Neural progenitor cell (in vitro differentiated cells): Measurements from ENCODE around the gene FUT2. TPM values are rescaled to one million over a fixed set of nuclear protein-coding genes. Genes with fewer than 3 reads are reported as not detected.
A peak's percentile ranks its signal among the peaks of the same experiment; 100 is the strongest.

Experiments
- DNase-seq: peaks from one replicate; pipeline ENCODE4 v3.0.0-alpha.2; 2016; ENCODE audit warnings: low spot score
- H2AFZ ChIP-seq: fragments of 200-600 bp; sonication (generic); replicated peaks from 2 replicates; pipeline ENCODE4 v1.6.1; 2016; ENCODE audit warnings: antibody characterized with exemption
- H3F3A ChIP-seq: fragments of 200-600 bp; sonication (generic); 2 replicates; pipeline ENCODE4 v1.6.1; 2016; ENCODE audit warnings: antibody characterized with exemption, low read depth
- H3K27ac ChIP-seq: fragments of 200-600 bp; sonication (generic); 2 replicates; pipeline ENCODE4 v1.5.1; 2016; ENCODE audit warnings: mild to moderate bottlenecking
- H3K27me3 ChIP-seq: fragments of 200-600 bp; sonication (generic); 2 replicates; pipeline ENCODE4 v1.6.1; 2016; ENCODE audit warnings: mild to moderate bottlenecking, moderate library complexity
- H3K36me3 ChIP-seq: fragments of 200-600 bp; sonication (generic); 2 replicates; pipeline ENCODE4 v1.5.1; 2016
- H3K4me1 ChIP-seq: fragments of 200-600 bp; sonication (generic); 2 replicates; pipeline ENCODE4 v1.6.1; 2016; ENCODE audit warnings: mixed run types
- H3K4me2 ChIP-seq: fragments of 200-600 bp; sonication (generic); 2 replicates; pipeline ENCODE4 v1.6.1; 2016
- H3K4me3 ChIP-seq: fragments of 200-600 bp; sonication (generic); 2 replicates; pipeline ENCODE4 v1.5.1; 2016
- H3K79me2 ChIP-seq: fragments of 200-600 bp; sonication (generic); 2 replicates; pipeline ENCODE4 v1.6.1; 2016; ENCODE audit warnings: low read depth
- H3K9ac ChIP-seq: fragments of 200-600 bp; sonication (generic); 2 replicates; pipeline ENCODE4 v1.6.1; 2016
- H3K9me3 ChIP-seq: fragments of 200-600 bp; sonication (generic); 2 replicates; pipeline ENCODE4 v1.5.1; 2016; ENCODE audit warnings: low read depth
- H4K20me1 ChIP-seq: fragments of 200-600 bp; sonication (generic); 2 replicates; pipeline ENCODE4 v1.6.1; 2016; ENCODE audit warnings: low read depth
- H3K27ac Mint-ChIP-seq: 3 replicates; pipeline ENCODE4 v1.8.0; 2021; ENCODE audit warnings: mixed read lengths
- H3K27me3 Mint-ChIP-seq: 2 replicates; pipeline ENCODE4 v1.8.0; 2022; ENCODE audit warnings: low read depth, mild to moderate bottlenecking, inconsistent platforms, moderate library complexity, mixed read lengths; ENCODE audit not compliant: insufficient read depth
- H3K36me3 Mint-ChIP-seq: 3 replicates; pipeline ENCODE4 v1.8.0; 2021; ENCODE audit warnings: mixed read lengths
- H3K4me1 Mint-ChIP-seq: 3 replicates; pipeline ENCODE4 v1.8.0; 2021; ENCODE audit warnings: mixed read lengths
- H3K4me3 Mint-ChIP-seq: 3 replicates; pipeline ENCODE4 v1.8.0; 2021; ENCODE audit warnings: mild to moderate bottlenecking, moderate library complexity, mixed read lengths
- H3K9me3 Mint-ChIP-seq: 3 replicates; pipeline ENCODE4 v1.8.0; 2020; ENCODE audit warnings: mixed read lengths
- CTCF ChIP-seq: fragments of 200-600 bp; sonication (generic); IDR thresholded peaks from 2 replicates; pipeline ENCODE4 v1.5.1; 2017; ENCODE audit warnings: antibody characterized with exemption, mild to moderate bottlenecking
- EZH2 ChIP-seq: fragments of 200-600 bp; sonication (generic); IDR thresholded peaks from 2 replicates; pipeline ENCODE4 v1.6.1; 2017; ENCODE audit warnings: antibody characterized with exemption, mild to moderate bottlenecking, moderate library complexity
- EZH2phosphoT487 ChIP-seq: fragments of 200-600 bp; sonication (generic); IDR thresholded peaks from 2 replicates; pipeline ENCODE4 v1.6.1; 2017; ENCODE audit warnings: antibody characterized with exemption
- total RNA-seq: library from RNA; depleted of rRNA; stranded (reverse); fragments of >200 nt; gene quantifications from 2 replicates; pipeline ENCODE4 v1.2.3, GENCODE V29; 2015; ENCODE audit warnings: low replicate concordance

The FUT2 gene
- total RNA-seq, 1 donor from 2014 or later, result 0.09 TPM

GRCh38 chr19:48719263-48720171 is 23.7 kb downstream of the FUT2 start, which contains the start of gene MAMSTR:
TSS of gene MAMSTR (minus strand) at chr19:48719725. CDS start at chr19:48719031, 694 bp downstream.
- Mint-ChIP-seq H3K27me3 (peaks cover 11% of the 10 kb centered on the region), H3K36me3 (no peaks in the 10 kb centered on the region), H3K4me1 (peaks cover 56% of the 10 kb centered on the region), H3K4me3 (peak within 1 kb of the TSS; percentile 97), H3K9me3 (no peaks in the 10 kb centered on the region), H3K27ac (peak within 1 kb of the TSS; percentile 99)
- no peak within 1 kb of the TSS for H2AFZ ChIP-seq
- no peaks in the 10 kb centered on the region for H3K27me3 ChIP-seq
- H3K27ac ChIP-seq, result no peak within 1 kb of the TSS
- H3K4me3 ChIP-seq, result peak within 1 kb of the TSS; percentile 62
- DNase-seq, result no peak
- H3F3A ChIP-seq, result peaks cover 26% of the 10 kb centered on the region
- no peaks in the 10 kb centered on the region for H3K79me2 ChIP-seq
- H3K9ac ChIP-seq, result no peak within 1 kb of the TSS
- no peaks in the 10 kb centered on the region for H4K20me1 ChIP-seq
- no peaks in the 10 kb centered on the region for H3K9me3 ChIP-seq
- H3K4me1 ChIP-seq, result peaks cover 13% of the 10 kb centered on the region
- peak within 1 kb of the TSS; percentile 61 for H3K4me2 ChIP-seq
- TF ChIP-seq EZH2 (no peak), EZH2phosphoT487 (no peak), CTCF (no peak)
- no peaks in the 10 kb centered on the region for H3K36me3 ChIP-seq

- H3F3A ChIP-seq, result peaks cover 22% of the 10 kb centered on the region
- Mint-ChIP-seq H3K27ac (peak overlapping the region; percentile 99), H3K27me3 (peaks cover 14% of the 10 kb centered on the region), H3K4me1 (peaks cover 55% of the 10 kb centered on the region), H3K4me3 (peak overlapping the region; percentile 97), H3K36me3 (no peaks in the 10 kb centered on the region), H3K9me3 (no peaks in the 10 kb centered on the region)
- H2AFZ ChIP-seq, result no peak overlapping the region
- H3K79me2 ChIP-seq, result no peaks in the 10 kb centered on the region
- no peaks in the 10 kb centered on the region for H3K36me3 ChIP-seq
- no peaks in the 10 kb centered on the region for H4K20me1 ChIP-seq
- peaks cover 13% of the 10 kb centered on the region for H3K4me1 ChIP-seq
- H3K9ac ChIP-seq, result no peak overlapping the region
- H3K27me3 ChIP-seq, result no peaks in the 10 kb centered on the region
- peak overlapping the region; percentile 62 for H3K4me3 ChIP-seq
- TF ChIP-seq CTCF, result no peak
- TF ChIP-seq EZH2phosphoT487, result no peak
- no peak for TF ChIP-seq EZH2
- DNase-seq, result no peak
- no peaks in the 10 kb centered on the region for H3K9me3 ChIP-seq
- peak overlapping the region; percentile 61 for H3K4me2 ChIP-seq
- no peak overlapping the region for H3K27ac ChIP-seq
Observed at GRCh38 chr19:48720251-48720612, 24.5 kb downstream of the FUT2 start.

- Mint-ChIP-seq H3K9me3 (no peaks in the 10 kb centered on the region), H3K36me3 (no peaks in the 10 kb centered on the region), H3K4me1 (peaks cover 55% of the 10 kb centered on the region), H3K4me3 (peak overlapping the region; percentile 97), H3K27ac (peak overlapping the region; percentile 99), H3K27me3 (peaks cover 14% of the 10 kb centered on the region)
- Histone ChIP-seq H3K79me2 (no peaks in the 10 kb centered on the region), H3K4me1 (peaks cover 13% of the 10 kb centered on the region), H3K4me3 (peak overlapping the region; percentile 62), H3K27ac (no peak overlapping the region), H3K9ac (no peak overlapping the region), H3K4me2 (peak overlapping the region; percentile 61), H3K27me3 (no peaks in the 10 kb centered on the region), H2AFZ (peak overlapping the region; percentile 74), H3K9me3 (no peaks in the 10 kb centered on the region), H4K20me1 (no peaks in the 10 kb centered on the region), H3K36me3 (no peaks in the 10 kb centered on the region), H3F3A (peaks cover 17% of the 10 kb centered on the region)
- peak; percentile 100 for DNase-seq
- TF ChIP-seq EZH2, result no peak
- no peak for TF ChIP-seq EZH2phosphoT487
- no peak for TF ChIP-seq CTCF
Observed at GRCh38 chr19:48720613-48721296, 25.0 kb downstream of the FUT2 start.
